Uterus (tissue), 2 donors: ENCODE results near the gene HPDL.

Source experiments
- CTCF ChIP-seq, 4 experiments: fragments of 200-600 bp in 2 of 4; fragments of 450-650 bp in 2 of 4; sonication (generic) in 2 of 4; IDR thresholded peaks; one replicate each; pipeline ENCODE4 v1.5.1; 2016 to 2019; ENCODE audit warnings: antibody characterized with exemption in 4 of 4, mild to moderate bottlenecking in 2 of 4, moderate library complexity in 1 of 4
- POLR2A ChIP-seq, 2 donors: fragments of 450-650 bp; IDR thresholded peaks; one replicate each; pipeline ENCODE4 v1.6.1; 2016; ENCODE audit warnings: antibody characterized with exemption in 2 of 2, mild to moderate bottlenecking in 1 of 2, moderate library complexity in 1 of 2

DNA sequence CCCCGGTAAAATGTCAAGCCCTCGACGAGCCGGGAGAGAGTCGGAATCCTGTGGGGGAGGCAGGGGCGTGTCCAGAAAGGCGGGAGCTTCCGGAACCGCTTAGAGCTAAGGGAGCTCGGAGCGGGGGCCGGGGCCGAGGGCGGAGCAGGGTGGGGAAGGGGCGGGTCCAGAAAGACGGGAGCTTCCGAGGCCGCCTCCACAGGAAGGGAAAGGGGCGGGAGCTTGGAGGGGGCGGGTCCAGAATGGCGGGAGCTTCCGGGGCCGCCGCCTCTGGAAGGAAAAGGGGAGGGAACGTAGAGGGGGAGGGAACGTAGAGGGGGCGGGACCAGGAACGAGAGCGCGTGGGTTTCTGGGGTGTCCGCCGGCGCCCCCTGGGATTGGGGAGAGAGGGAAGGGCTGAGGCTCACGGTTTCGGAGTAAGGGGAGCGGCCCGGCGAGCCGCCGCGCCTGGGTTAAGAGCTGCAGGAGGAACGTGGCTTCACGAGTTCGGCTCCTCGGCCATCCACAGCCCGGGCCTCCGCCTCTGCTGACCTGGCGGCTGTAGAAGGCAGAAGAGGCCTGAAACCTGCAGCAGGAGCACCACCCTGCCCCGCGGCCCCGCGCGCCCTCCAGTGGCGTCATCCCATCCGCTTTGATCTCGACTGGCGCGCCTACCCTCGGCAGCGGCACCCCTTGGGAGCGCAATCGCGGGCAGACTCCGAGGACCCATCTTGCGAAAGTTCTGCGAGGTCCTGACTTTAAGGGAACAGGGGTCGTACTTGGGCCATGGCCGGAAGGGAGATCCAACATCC lies 23.0 kb upstream of the HPDL start:
- TF ChIP-seq POLR2A (IDR thresholded peaks at IDR 0.05) (peak; percentile 32 to 68), CTCF (IDR thresholded peaks at IDR 0.05) (peak; percentile 66 to 86 (median 78))
